Measurements from ENCODE around the gene USP33. TPM values are rescaled to one million over a fixed set of nuclear protein-coding genes. Genes with fewer than 3 reads are reported as not detected.

The USP33 gene
- total and polyA plus RNA-seq, 10 of the 15 experiments (the other 5 are each of a cell fraction or from before 2014, with no cell fraction given) = 13.1 to 49.9 (median 32.2) TPM

DNA sequence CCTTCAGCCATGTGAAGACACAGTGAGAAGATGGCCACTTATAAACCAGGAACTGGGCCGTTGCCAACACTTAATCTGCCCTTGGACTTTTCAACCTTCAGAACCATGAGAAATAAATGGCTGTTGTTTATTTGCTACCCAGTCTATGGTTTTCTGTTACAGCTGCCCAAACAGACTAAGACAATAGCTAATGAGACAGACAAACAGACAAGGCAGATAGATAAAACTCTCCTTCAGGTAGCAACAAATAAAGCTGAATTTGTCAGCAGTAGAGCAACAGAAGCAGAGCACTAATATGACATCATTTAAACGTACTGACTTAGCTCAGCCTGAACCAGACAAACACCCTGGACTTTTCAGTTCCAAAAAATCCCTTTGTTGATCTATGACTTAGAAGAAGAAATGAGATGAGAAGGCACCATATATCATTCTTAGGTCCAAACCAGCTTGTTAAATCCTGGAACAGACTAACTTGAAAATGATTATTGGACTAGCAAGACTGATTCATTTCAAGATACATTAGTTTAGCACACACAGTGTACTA, 104.1 kb downstream of the USP33 start:
- Histone ChIP-seq H3K36me3 (ENCODE audit: control insufficient read depth in 2 of 2, insufficient read depth in 2 of 2, low read length in 1 of 2) (peaks cover 0 to 4% of the 10 kb centered on the region in 2 experiments; a peak in 2 of 4 replicates), H3K27me3 (replicated peaks in 1 of 2; ENCODE audit: control insufficient read depth in 2 of 2, insufficient read depth in 2 of 2, low read length in 1 of 2) (no peaks in the 10 kb centered on the region), H3K79me2 (ENCODE audit: control insufficient read depth, insufficient read depth, low read length) (peaks cover 40% of the 10 kb centered on the region), H3K4me2 (ENCODE audit: control insufficient read depth, insufficient read depth) (no peak overlapping the region), H3K4me3 (no peak overlapping the region), H3K9ac (ENCODE audit: control insufficient read depth, insufficient read depth, low read length) (no peak overlapping the region), H3K4me1 (ENCODE audit: control insufficient read depth, insufficient read depth, low read length) (no peaks in the 10 kb centered on the region), H3K27ac (ENCODE audit: control insufficient read depth, insufficient read depth) (no peak overlapping the region), H4K20me1 (ENCODE audit: control insufficient read depth, insufficient read depth) (peaks cover 6% of the 10 kb centered on the region; the same call in 1 of the 2 replicates), H2AFZ (ENCODE audit: control insufficient read depth, low read depth, low read length) (no peak overlapping the region), H3K9me3 (replicated peaks; ENCODE audit: control insufficient read depth, insufficient read depth, low read length) (no peaks in the 10 kb centered on the region; the same call in 1 of the 3 replicates)
- in situ Hi-C loops (cut with MboI) = no loop called here
- TF ChIP-seq ZNF217 (IDR thresholded peaks at IDR 0.05) (no peak), CREB1 (IDR thresholded peaks at IDR 0.05; ENCODE audit: low read depth) (peak; percentile 53; the same call in 1 of the 2 replicates), MEF2A (IDR thresholded peaks at IDR 0.05; ENCODE audit: insufficient read depth, low read depth, low read length) (no peak), CREM (IDR thresholded peaks at IDR 0.05; ENCODE audit: low read depth) (0 out of 2 replicates have a peak, but pooled peaks have one; percentile 24), ATF7 (IDR thresholded peaks at IDR 0.05; ENCODE audit: low read depth) (peak; percentile 23; the same call in 1 of the 2 replicates), LARP7 (IDR thresholded peaks at IDR 0.05) (no peak), ZBED1 (IDR thresholded peaks at IDR 0.05; ENCODE audit: borderline replicate concordance) (no peak), JUNB (IDR thresholded peaks at IDR 0.05) (peak; percentile 7; the same call in 1 of the 2 replicates)
- TF ChIP-seq, protein P1, sequence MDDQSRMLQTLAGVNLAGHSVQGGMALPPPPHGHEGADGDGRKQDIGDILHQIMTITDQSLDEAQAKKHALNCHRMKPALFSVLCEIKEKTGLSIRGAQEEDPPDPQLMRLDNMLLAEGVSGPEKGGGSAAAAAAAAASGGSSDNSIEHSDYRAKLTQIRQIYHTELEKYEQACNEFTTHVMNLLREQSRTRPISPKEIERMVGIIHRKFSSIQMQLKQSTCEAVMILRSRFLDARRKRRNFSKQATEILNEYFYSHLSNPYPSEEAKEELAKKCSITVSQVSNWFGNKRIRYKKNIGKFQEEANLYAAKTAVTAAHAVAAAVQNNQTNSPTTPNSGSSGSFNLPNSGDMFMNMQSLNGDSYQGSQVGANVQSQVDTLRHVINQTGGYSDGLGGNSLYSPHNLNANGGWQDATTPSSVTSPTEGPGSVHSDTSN (IDR thresholded peaks at IDR 0.05; ENCODE audit: insufficient replicate concordance, low read depth, low read length) = no peak
- TF ChIP-seq, protein P2, sequence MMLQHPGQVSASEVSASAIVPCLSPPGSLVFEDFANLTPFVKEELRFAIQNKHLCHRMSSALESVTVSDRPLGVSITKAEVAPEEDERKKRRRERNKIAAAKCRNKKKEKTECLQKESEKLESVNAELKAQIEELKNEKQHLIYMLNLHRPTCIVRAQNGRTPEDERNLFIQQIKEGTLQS (IDR thresholded peaks at IDR 0.05; ENCODE audit: borderline replicate concordance, extremely low read depth, low read depth, low read length) = no peak
- TF ChIP-seq, protein P3, sequence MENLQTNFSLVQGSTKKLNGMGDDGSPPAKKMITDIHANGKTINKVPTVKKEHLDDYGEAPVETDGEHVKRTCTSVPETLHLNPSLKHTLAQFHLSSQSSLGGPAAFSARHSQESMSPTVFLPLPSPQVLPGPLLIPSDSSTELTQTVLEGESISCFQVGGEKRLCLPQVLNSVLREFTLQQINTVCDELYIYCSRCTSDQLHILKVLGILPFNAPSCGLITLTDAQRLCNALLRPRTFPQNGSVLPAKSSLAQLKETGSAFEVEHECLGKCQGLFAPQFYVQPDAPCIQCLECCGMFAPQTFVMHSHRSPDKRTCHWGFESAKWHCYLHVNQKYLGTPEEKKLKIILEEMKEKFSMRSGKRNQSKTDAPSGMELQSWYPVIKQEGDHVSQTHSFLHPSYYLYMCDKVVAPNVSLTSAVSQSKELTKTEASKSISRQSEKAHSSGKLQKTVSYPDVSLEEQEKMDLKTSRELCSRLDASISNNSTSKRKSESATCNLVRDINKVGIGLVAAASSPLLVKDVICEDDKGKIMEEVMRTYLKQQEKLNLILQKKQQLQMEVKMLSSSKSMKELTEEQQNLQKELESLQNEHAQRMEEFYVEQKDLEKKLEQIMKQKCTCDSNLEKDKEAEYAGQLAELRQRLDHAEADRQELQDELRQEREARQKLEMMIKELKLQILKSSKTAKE (IDR thresholded peaks at IDR 0.05; ENCODE audit: low read depth, poor library complexity, severe bottlenecking) = no peak
- TF ChIP-seq, protein P4, sequence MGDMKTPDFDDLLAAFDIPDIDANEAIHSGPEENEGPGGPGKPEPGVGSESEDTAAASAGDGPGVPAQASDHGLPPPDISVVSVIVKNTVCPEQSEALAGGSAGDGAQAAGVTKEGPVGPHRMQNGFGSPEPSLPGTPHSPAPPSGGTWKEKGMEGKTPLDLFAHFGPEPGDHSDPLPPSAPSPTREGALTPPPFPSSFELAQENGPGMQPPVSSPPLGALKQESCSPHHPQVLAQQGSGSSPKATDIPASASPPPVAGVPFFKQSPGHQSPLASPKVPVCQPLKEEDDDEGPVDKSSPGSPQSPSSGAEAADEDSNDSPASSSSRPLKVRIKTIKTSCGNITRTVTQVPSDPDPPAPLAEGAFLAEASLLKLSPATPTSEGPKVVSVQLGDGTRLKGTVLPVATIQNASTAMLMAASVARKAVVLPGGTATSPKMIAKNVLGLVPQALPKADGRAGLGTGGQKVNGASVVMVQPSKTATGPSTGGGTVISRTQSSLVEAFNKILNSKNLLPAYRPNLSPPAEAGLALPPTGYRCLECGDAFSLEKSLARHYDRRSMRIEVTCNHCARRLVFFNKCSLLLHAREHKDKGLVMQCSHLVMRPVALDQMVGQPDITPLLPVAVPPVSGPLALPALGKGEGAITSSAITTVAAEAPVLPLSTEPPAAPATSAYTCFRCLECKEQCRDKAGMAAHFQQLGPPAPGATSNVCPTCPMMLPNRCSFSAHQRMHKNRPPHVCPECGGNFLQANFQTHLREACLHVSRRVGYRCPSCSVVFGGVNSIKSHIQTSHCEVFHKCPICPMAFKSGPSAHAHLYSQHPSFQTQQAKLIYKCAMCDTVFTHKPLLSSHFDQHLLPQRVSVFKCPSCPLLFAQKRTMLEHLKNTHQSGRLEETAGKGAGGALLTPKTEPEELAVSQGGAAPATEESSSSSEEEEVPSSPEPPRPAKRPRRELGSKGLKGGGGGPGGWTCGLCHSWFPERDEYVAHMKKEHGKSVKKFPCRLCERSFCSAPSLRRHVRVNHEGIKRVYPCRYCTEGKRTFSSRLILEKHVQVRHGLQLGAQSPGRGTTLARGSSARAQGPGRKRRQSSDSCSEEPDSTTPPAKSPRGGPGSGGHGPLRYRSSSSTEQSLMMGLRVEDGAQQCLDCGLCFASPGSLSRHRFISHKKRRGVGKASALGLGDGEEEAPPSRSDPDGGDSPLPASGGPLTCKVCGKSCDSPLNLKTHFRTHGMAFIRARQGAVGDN (IDR thresholded peaks at IDR 0.05) = no peak
- intact Hi-C loops (cut with micrococcal nuclease; ENCODE audit: unreplicated experiment) = no loop called here
- 9% methylated on average over 2 of the region's 2 CpGs for WGBS (ENCODE audit: insufficient coverage, insufficient replicate concordance, low lambda C conversion rate, missing lambda C conversion rate)
- peak; percentile 71 for ATAC-seq
- CTCF ChIA-PET = interaction anchor here (0.6 to 1.3 kb wide), 4 partner anchors 10 to 60 kb away, joined by 3 to 4 read pairs (median 3); no protein-coding TSS in a partner anchor
- FAIRE-seq = peak; percentile 41
- POLR2A ChIA-PET = no interaction called here
- DNase-seq (ENCODE audit: low read depth, low spot score) = no peak
- BruUV-seq (replicated peaks) = no TSS peak
- SMC1A ChIA-PET (ENCODE audit: uncharacterized antibody, unreplicated experiment) = interaction anchor here (1.3 to 1.6 kb wide), 3 partner anchors 10 to 38 kb away, joined by 4 to 7 read pairs (median 5); no protein-coding TSS in a partner anchor
- RAD21 ChIA-PET (ENCODE audit: unreplicated experiment) = no interaction called here

All from GM12878 (cell line).